Liver (tissue), 3 donors: ENCODE results near the gene LRRC46.

Experiments used
- RAD21 ChIP-seq, 2 donors: IDR thresholded peaks; 2 replicates each; pipeline ENCODE4 v1.6.1; 2016; ENCODE audit warnings: antibody characterized with exemption in 2 of 2, mild to moderate bottlenecking in 2 of 2
- TAF1 ChIP-seq: conservative IDR thresholded peaks from 2 replicates; pipeline ENCODE4 v1.6.1; 2016; ENCODE audit warnings: antibody characterized with exemption, mild to moderate bottlenecking
- YY1 ChIP-seq: IDR thresholded peaks from 2 replicates; pipeline ENCODE4 v1.6.1; 2016; ENCODE audit warnings: antibody characterized with exemption, mild to moderate bottlenecking
- TF ChIP-seq, protein P1 (sequence below): fragments of 150-350 bp; IDR thresholded peaks from 2 replicates; pipeline ENCODE4 v1.5.1; 2017; ENCODE audit warnings: improper control_type of control experiment, low read depth, low read length; ENCODE audit not compliant: missing input control
- donor health status: healthy.
- donor health status: healthy.

GRCh38 chr17:47812146-47812920 is 19.1 kb upstream of the LRRC46 start:
- TF ChIP-seq YY1 (no peak), TAF1 (no peak), RAD21 (IDR thresholded peaks at IDR 0.05) (no peak)
- TF ChIP-seq, protein P1, sequence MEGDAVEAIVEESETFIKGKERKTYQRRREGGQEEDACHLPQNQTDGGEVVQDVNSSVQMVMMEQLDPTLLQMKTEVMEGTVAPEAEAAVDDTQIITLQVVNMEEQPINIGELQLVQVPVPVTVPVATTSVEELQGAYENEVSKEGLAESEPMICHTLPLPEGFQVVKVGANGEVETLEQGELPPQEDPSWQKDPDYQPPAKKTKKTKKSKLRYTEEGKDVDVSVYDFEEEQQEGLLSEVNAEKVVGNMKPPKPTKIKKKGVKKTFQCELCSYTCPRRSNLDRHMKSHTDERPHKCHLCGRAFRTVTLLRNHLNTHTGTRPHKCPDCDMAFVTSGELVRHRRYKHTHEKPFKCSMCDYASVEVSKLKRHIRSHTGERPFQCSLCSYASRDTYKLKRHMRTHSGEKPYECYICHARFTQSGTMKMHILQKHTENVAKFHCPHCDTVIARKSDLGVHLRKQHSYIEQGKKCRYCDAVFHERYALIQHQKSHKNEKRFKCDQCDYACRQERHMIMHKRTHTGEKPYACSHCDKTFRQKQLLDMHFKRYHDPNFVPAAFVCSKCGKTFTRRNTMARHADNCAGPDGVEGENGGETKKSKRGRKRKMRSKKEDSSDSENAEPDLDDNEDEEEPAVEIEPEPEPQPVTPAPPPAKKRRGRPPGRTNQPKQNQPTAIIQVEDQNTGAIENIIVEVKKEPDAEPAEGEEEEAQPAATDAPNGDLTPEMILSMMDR = no peak
